AG04450 (cell line): ENCODE measurements around the gene PHF23. TPM values are rescaled to one million over a fixed set of nuclear protein-coding genes. Genes with fewer than 3 reads are reported as not detected.

Experiments
- CTCF ChIA-PET: fragments of 300-600, 350-600 bp; formaldehyde crosslinking; extraction: SDS; loops from one replicate; lab custom pipeline; 2022; ENCODE audit warnings: antibody characterized with exemption, inconsistent platforms; lab: Charles Lee
- POLR2A ChIA-PET: fragments of 350-600 bp; formaldehyde crosslinking; extraction: SDS; loops from one replicate; lab custom pipeline; 2021; ENCODE audit warnings: antibody characterized with exemption, inconsistent platforms; lab: Yijun Ruan, JAX
- DNase-seq: peaks from one replicate; pipeline ENCODE4 v3.0.0-alpha.2; 2011; ENCODE audit warnings: low read depth, low spot score
- H3K27ac ChIP-seq: one replicate; pipeline ENCODE4 v1.5.1; 2012; ENCODE audit warnings: low read depth, low read length, control low read depth
- H3K27me3 ChIP-seq: one replicate; pipeline ENCODE4 v1.6.0; 2012; ENCODE audit warnings: low read length; ENCODE audit not compliant: control insufficient read depth, insufficient read depth
- H3K4me3 ChIP-seq: 2 replicates; pipeline ENCODE4 v1.5.1; 2011; ENCODE audit warnings: mild to moderate bottlenecking, low read depth, low read length, control low read depth
- H3K9me3 ChIP-seq: 2 replicates; pipeline ENCODE4 v1.5.1; 2012; ENCODE audit warnings: low read length; ENCODE audit not compliant: control insufficient read depth, insufficient read depth
- CTCF ChIP-seq: IDR thresholded peaks from 2 replicates; pipeline ENCODE4 v1.5.1; 2011; ENCODE audit warnings: low read depth, low read length, control low read depth, inconsistent platforms
- polyA plus RNA-seq: library from polyadenylated mRNA; depleted of rRNA; stranded (reverse); fragments of >200 nt; gene quantifications from 2 replicates; pipeline ENCODE4 v1.2.3, GENCODE V29; 2011

The PHF23 gene
- polyA plus RNA-seq, 1 experiment = 56.3 TPM

GRCh38 chr17:7213895-7214299, 25.4 kb downstream of the PHF23 start:
- no peaks in the 10 kb centered on the region for H3K27me3 ChIP-seq
- no peaks in the 10 kb centered on the region for H3K9me3 ChIP-seq
- H3K4me3 ChIP-seq = peak overlapping the region; percentile 58
- ChIA-PET POLR2A (interaction anchor here (1.1 to 1.3 kb wide), 2 partner anchors 20 to 116 kb away, joined by 3 to 4 read pairs; partner anchors contain the start of genes DVL2 and NEURL4), CTCF (interaction anchor here (1.0 to 1.7 kb wide), 5 partner anchors 8 to 195 kb away, joined by 3 to 20 read pairs (median 3); partner anchors contain the start of gene SLC16A11)
- peak; percentile 53 for TF ChIP-seq CTCF
- peak overlapping the region; percentile 39 for H3K27ac ChIP-seq
- no peak for DNase-seq

GRCh38 chr17:7211491-7212273, 27.6 kb downstream of the PHF23 start:
- no peak for DNase-seq
- no peaks in the 10 kb centered on the region for H3K9me3 ChIP-seq
- CTCF ChIA-PET = no interaction called here
- no peaks in the 10 kb centered on the region for H3K27me3 ChIP-seq
- no peak overlapping the region for H3K4me3 ChIP-seq
- POLR2A ChIA-PET = no interaction called here
- no peak overlapping the region for H3K27ac ChIP-seq
- no peak for TF ChIP-seq CTCF

- Histone ChIP-seq H3K27ac (no peak overlapping the region), H3K4me3 (no peak overlapping the region), H3K27me3 (no peaks in the 10 kb centered on the region), H3K9me3 (no peaks in the 10 kb centered on the region; the same call in 1 of the 2 replicates)
- TF ChIP-seq CTCF = no peak
- DNase-seq = no peak
- CTCF ChIA-PET = no interaction called here
- POLR2A ChIA-PET = no interaction called here
Measured at GRCh38 chr17:7208754-7209460, 30.4 kb downstream of the PHF23 start.

GRCh38 chr17:7208027-7208571, 31.2 kb downstream of the PHF23 start:
- no peak for TF ChIP-seq CTCF
- H3K27me3 ChIP-seq = no peaks in the 10 kb centered on the region
- ChIA-PET POLR2A (no interaction called here), CTCF (no interaction called here)
- no peak overlapping the region for H3K4me3 ChIP-seq
- no peak overlapping the region for H3K27ac ChIP-seq
- DNase-seq = no peak
- H3K9me3 ChIP-seq = no peaks in the 10 kb centered on the region; the same call in 1 of the 2 replicates
